ENCODE results near the gene MAX.
A peak's percentile ranks its signal among the peaks of the same experiment; 100 is the strongest.

MAX gene

GRCh38 chr14:65040666-65041433 is 61.5 kb downstream of the MAX start:
- Histone ChIP-seq H3K4me2 (ENCODE audit: low read length) (no peak overlapping the region), H3K4me3 (ENCODE audit: low read length) (no peak overlapping the region), H3K27me3 (ENCODE audit: insufficient read depth, low read length, poor library complexity) (no peaks in the 10 kb centered on the region), H4K8ac (ENCODE audit: low read depth, low read length) (no peak overlapping the region), H2BK5ac (ENCODE audit: low read length) (no peak overlapping the region), H3K56ac (ENCODE audit: low read length) (no peak overlapping the region), H3K4me1 (ENCODE audit: control insufficient read depth, low read depth, low read length) (no peaks in the 10 kb centered on the region), H3K18ac (ENCODE audit: low read length) (no peak overlapping the region), H2BK15ac (replicated peaks; ENCODE audit: low read depth) (no peak overlapping the region), H3K27ac (ENCODE audit: low read depth, low read length) (no peak overlapping the region), H2BK120ac (ENCODE audit: low read depth, low read length) (no peak overlapping the region), H3K4ac (ENCODE audit: low read depth, low read length) (no peak overlapping the region), H3K23ac (ENCODE audit: low read length) (no peak overlapping the region), H3K9ac (ENCODE audit: low read length) (no peak overlapping the region), H4K5ac (ENCODE audit: low read length) (no peak overlapping the region), H3K79me2 (ENCODE audit: control insufficient read depth, insufficient read depth, low read length) (no peaks in the 10 kb centered on the region), H2AK5ac (ENCODE audit: low read length) (no peak overlapping the region), H3K36me3 (ENCODE audit: control insufficient read depth, insufficient read depth, low read length) (peaks cover 4% of the 10 kb centered on the region), H3K79me1 (ENCODE audit: low read length) (no peaks in the 10 kb centered on the region)
- no peak for DNase-seq
- WGBS (ENCODE audit: extremely low coverage, insufficient coverage, low lambda C conversion rate): no CpG with 5 or more reads among the region's 9 CpGs

GRCh38 chr14:65038966-65039365 is 63.4 kb downstream of the MAX start:
- Histone ChIP-seq H3K9ac (ENCODE audit: low read length) (no peak overlapping the region), H4K5ac (ENCODE audit: low read length) (no peak overlapping the region), H2BK15ac (replicated peaks; ENCODE audit: low read depth) (no peak overlapping the region), H3K4me2 (ENCODE audit: low read length) (no peak overlapping the region), H3K56ac (ENCODE audit: low read length) (no peak overlapping the region), H3K18ac (ENCODE audit: low read length) (no peak overlapping the region), H4K8ac (ENCODE audit: low read depth, low read length) (no peak overlapping the region), H3K23ac (ENCODE audit: low read length) (no peak overlapping the region), H3K27ac (ENCODE audit: low read depth, low read length) (no peak overlapping the region), H3K79me1 (ENCODE audit: low read length) (no peaks in the 10 kb centered on the region), H3K27me3 (ENCODE audit: insufficient read depth, low read length, poor library complexity) (no peaks in the 10 kb centered on the region), H2AK5ac (ENCODE audit: low read length) (no peak overlapping the region), H3K36me3 (ENCODE audit: control insufficient read depth, insufficient read depth, low read length) (peaks cover 4% of the 10 kb centered on the region), H3K4me1 (ENCODE audit: control insufficient read depth, low read depth, low read length) (no peaks in the 10 kb centered on the region), H2BK120ac (ENCODE audit: low read depth, low read length) (no peak overlapping the region), H3K79me2 (ENCODE audit: control insufficient read depth, insufficient read depth, low read length) (no peaks in the 10 kb centered on the region), H3K4me3 (ENCODE audit: low read length) (no peak overlapping the region), H3K4ac (ENCODE audit: low read depth, low read length) (no peak overlapping the region), H2BK5ac (ENCODE audit: low read length) (no peak overlapping the region)
- no CpG with 5 or more reads among the region's 2 CpGs for WGBS (ENCODE audit: extremely low coverage, insufficient coverage, low lambda C conversion rate)
- peak; percentile 90 for DNase-seq

GRCh38 chr14:65035049-65035448 is 67.3 kb downstream of the MAX start:
- H3K4me2 ChIP-seq (ENCODE audit: low read length): no peak overlapping the region
- H4K5ac ChIP-seq (ENCODE audit: low read length): no peak overlapping the region
- no peak overlapping the region for H3K4me3 ChIP-seq (ENCODE audit: low read length)
- H3K79me1 ChIP-seq (ENCODE audit: low read length): no peaks in the 10 kb centered on the region
- WGBS (ENCODE audit: extremely low coverage, insufficient coverage, low lambda C conversion rate): no CpG with 5 or more reads among the region's 4 CpGs
- no peaks in the 10 kb centered on the region for H3K79me2 ChIP-seq (ENCODE audit: control insufficient read depth, insufficient read depth, low read length)
- no peak overlapping the region for H3K27ac ChIP-seq (ENCODE audit: low read depth, low read length)
- no peak overlapping the region for H3K9ac ChIP-seq (ENCODE audit: low read length)
- H3K4ac ChIP-seq (ENCODE audit: low read depth, low read length): no peak overlapping the region
- no peak overlapping the region for H2BK5ac ChIP-seq (ENCODE audit: low read length)
- H2AK5ac ChIP-seq (ENCODE audit: low read length): no peak overlapping the region
- no peak overlapping the region for H2BK15ac ChIP-seq (replicated peaks; ENCODE audit: low read depth)
- no peaks in the 10 kb centered on the region for H3K4me1 ChIP-seq (ENCODE audit: control insufficient read depth, low read depth, low read length)
- no peak overlapping the region for H3K56ac ChIP-seq (ENCODE audit: low read length)
- no peaks in the 10 kb centered on the region for H3K27me3 ChIP-seq (ENCODE audit: insufficient read depth, low read length, poor library complexity)
- no peak overlapping the region for H3K23ac ChIP-seq (ENCODE audit: low read length)
- H4K8ac ChIP-seq (ENCODE audit: low read depth, low read length): no peak overlapping the region
- H2BK120ac ChIP-seq (ENCODE audit: low read depth, low read length): no peak overlapping the region
- no peak for DNase-seq
- no peak overlapping the region for H3K18ac ChIP-seq (ENCODE audit: low read length)
- no peaks in the 10 kb centered on the region for H3K36me3 ChIP-seq (ENCODE audit: control insufficient read depth, insufficient read depth, low read length)

GRCh38 chr14:65034021-65034420 is 68.3 kb downstream of the MAX start:
- H3K18ac ChIP-seq (ENCODE audit: low read length): no peak overlapping the region

GRCh38 chr14:65033181-65033580 is 69.1 kb downstream of the MAX start:
- H3K36me3 ChIP-seq (ENCODE audit: control insufficient read depth, insufficient read depth, low read length): no peaks in the 10 kb centered on the region

More at GRCh38 chr14:65034021-65034420, 68.3 kb downstream of the MAX start:
- no peak overlapping the region for H2AK5ac ChIP-seq (ENCODE audit: low read length)
- H3K4ac ChIP-seq (ENCODE audit: low read depth, low read length): no peak overlapping the region
- WGBS (ENCODE audit: extremely low coverage, insufficient coverage, low lambda C conversion rate): no CpG with 5 or more reads among the region's 4 CpGs
- H3K79me2 ChIP-seq (ENCODE audit: control insufficient read depth, insufficient read depth, low read length): no peaks in the 10 kb centered on the region
- H3K27me3 ChIP-seq (ENCODE audit: insufficient read depth, low read length, poor library complexity): no peaks in the 10 kb centered on the region
- H3K4me3 ChIP-seq (ENCODE audit: low read length): no peak overlapping the region
- no peak overlapping the region for H2BK120ac ChIP-seq (ENCODE audit: low read depth, low read length)
- no peaks in the 10 kb centered on the region for H3K4me1 ChIP-seq (ENCODE audit: control insufficient read depth, low read depth, low read length)
- H3K9ac ChIP-seq (ENCODE audit: low read length): no peak overlapping the region
- no peak for DNase-seq
- no peak overlapping the region for H2BK5ac ChIP-seq (ENCODE audit: low read length)
- H3K79me1 ChIP-seq (ENCODE audit: low read length): no peaks in the 10 kb centered on the region
- H3K27ac ChIP-seq (ENCODE audit: low read depth, low read length): no peak overlapping the region
- H4K5ac ChIP-seq (ENCODE audit: low read length): no peak overlapping the region
- H2BK15ac ChIP-seq (replicated peaks; ENCODE audit: low read depth): no peak overlapping the region
- no peak overlapping the region for H3K56ac ChIP-seq (ENCODE audit: low read length)
- H3K36me3 ChIP-seq (ENCODE audit: control insufficient read depth, insufficient read depth, low read length): no peaks in the 10 kb centered on the region
- H3K4me2 ChIP-seq (ENCODE audit: low read length): no peak overlapping the region
- H4K8ac ChIP-seq (ENCODE audit: low read depth, low read length): no peak overlapping the region
- no peak overlapping the region for H3K23ac ChIP-seq (ENCODE audit: low read length)

GRCh38 chr14:65032319-65032718 is 70.0 kb downstream of the MAX start:
- H3K4me3 ChIP-seq (ENCODE audit: low read length): no peak overlapping the region
- H2AK5ac ChIP-seq (ENCODE audit: low read length): no peak overlapping the region
- no peak overlapping the region for H3K27ac ChIP-seq (ENCODE audit: low read depth, low read length)
- no peak overlapping the region for H4K5ac ChIP-seq (ENCODE audit: low read length)
- H3K36me3 ChIP-seq (ENCODE audit: control insufficient read depth, insufficient read depth, low read length): no peaks in the 10 kb centered on the region
- no peak overlapping the region for H3K9ac ChIP-seq (ENCODE audit: low read length)
- no peak overlapping the region for H2BK15ac ChIP-seq (replicated peaks; ENCODE audit: low read depth)
- WGBS (ENCODE audit: extremely low coverage, insufficient coverage, low lambda C conversion rate): no CpG with 5 or more reads among the region's 11 CpGs
- no peak overlapping the region for H4K8ac ChIP-seq (ENCODE audit: low read depth, low read length)
- H3K4me1 ChIP-seq (ENCODE audit: control insufficient read depth, low read depth, low read length): no peaks in the 10 kb centered on the region
- H3K79me2 ChIP-seq (ENCODE audit: control insufficient read depth, insufficient read depth, low read length): no peaks in the 10 kb centered on the region
- DNase-seq: peak; percentile 21
- no peak overlapping the region for H3K56ac ChIP-seq (ENCODE audit: low read length)
- H3K4ac ChIP-seq (ENCODE audit: low read depth, low read length): no peak overlapping the region
- no peak overlapping the region for H3K18ac ChIP-seq (ENCODE audit: low read length)
- no peak overlapping the region for H2BK5ac ChIP-seq (ENCODE audit: low read length)
- no peak overlapping the region for H3K23ac ChIP-seq (ENCODE audit: low read length)
- H3K4me2 ChIP-seq (ENCODE audit: low read length): no peak overlapping the region
- H3K79me1 ChIP-seq (ENCODE audit: low read length): no peaks in the 10 kb centered on the region
- H3K27me3 ChIP-seq (ENCODE audit: insufficient read depth, low read length, poor library complexity): no peaks in the 10 kb centered on the region
- no peak overlapping the region for H2BK120ac ChIP-seq (ENCODE audit: low read depth, low read length)

More at GRCh38 chr14:65033181-65033580, 69.1 kb downstream of the MAX start:
- H3K79me2 ChIP-seq (ENCODE audit: control insufficient read depth, insufficient read depth, low read length): no peaks in the 10 kb centered on the region
- no peak overlapping the region for H2BK5ac ChIP-seq (ENCODE audit: low read length)
- H3K4me3 ChIP-seq (ENCODE audit: low read length): no peak overlapping the region
- H3K79me1 ChIP-seq (ENCODE audit: low read length): no peaks in the 10 kb centered on the region
- H2AK5ac ChIP-seq (ENCODE audit: low read length): no peak overlapping the region
- H3K27ac ChIP-seq (ENCODE audit: low read depth, low read length): no peak overlapping the region
- no peak overlapping the region for H2BK120ac ChIP-seq (ENCODE audit: low read depth, low read length)
- no peak overlapping the region for H3K9ac ChIP-seq (ENCODE audit: low read length)
- H3K23ac ChIP-seq (ENCODE audit: low read length): no peak overlapping the region
- no peak overlapping the region for H3K18ac ChIP-seq (ENCODE audit: low read length)
- no peak overlapping the region for H4K5ac ChIP-seq (ENCODE audit: low read length)
- H3K56ac ChIP-seq (ENCODE audit: low read length): no peak overlapping the region
- H2BK15ac ChIP-seq (replicated peaks; ENCODE audit: low read depth): no peak overlapping the region
- H3K4me2 ChIP-seq (ENCODE audit: low read length): no peak overlapping the region
- H4K8ac ChIP-seq (ENCODE audit: low read depth, low read length): no peak overlapping the region
- no peaks in the 10 kb centered on the region for H3K4me1 ChIP-seq (ENCODE audit: control insufficient read depth, low read depth, low read length)
- no peak for DNase-seq
- no CpG with 5 or more reads among the region's 3 CpGs for WGBS (ENCODE audit: extremely low coverage, insufficient coverage, low lambda C conversion rate)
- H3K4ac ChIP-seq (ENCODE audit: low read depth, low read length): no peak overlapping the region
- H3K27me3 ChIP-seq (ENCODE audit: insufficient read depth, low read length, poor library complexity): no peaks in the 10 kb centered on the region

Measured in mesendoderm (in vitro differentiated cells).